ENCODE results near the gene TTC9.

- TF ChIP-seq CTCF (IDR thresholded peaks at IDR 0.05; ENCODE audit: low read depth, low read length, missing input control) (no peak), EGR1 (IDR thresholded peaks at IDR 0.05; ENCODE audit: low read depth in 2 of 2) (no peak), TAF1 (conservative IDR thresholded peaks at IDR 0.05) (no peak), REST (IDR thresholded peaks at IDR 0.05) (no peak), RAD21 (IDR thresholded peaks at IDR 0.05) (no peak), JUND (IDR thresholded peaks at IDR 0.05) (no peak), GABPA (IDR thresholded peaks at IDR 0.05 in 1 of 2, conservative IDR thresholded peaks at IDR 0.05 in 1 of 2) (no peak), YY1 (IDR thresholded peaks at IDR 0.05) (no peak), MAX (IDR thresholded peaks at IDR 0.05) (no peak), SP1 (IDR thresholded peaks at IDR 0.05) (no peak), ZBTB33 (IDR thresholded peaks at IDR 0.05) (no peak), RXRA (IDR thresholded peaks at IDR 0.05) (no peak), ATF3 (IDR thresholded peaks at IDR 0.05) (no peak), NR2F2 (IDR thresholded peaks at IDR 0.05) (no peak)
Measured at GRCh38 chr14:70635971-70636595, 5.6 kb upstream of the TTC9 start.

Data from liver (tissue), 3 donors.